Esophagus muscularis mucosa (tissue), 4 donors: ENCODE data around the gene CCDC194.

ENCODE experiments used
- EP300 ChIP-seq: sonication (generic); formaldehyde crosslinking; IDR thresholded peaks from one replicate; pipeline ENCODE4 v1.6.1; 2017; ENCODE audit warnings: antibody characterized with exemption
- POLR2A ChIP-seq: fragments of 450-650 bp; IDR thresholded peaks from one replicate; pipeline ENCODE4 v1.6.1; 2017; ENCODE audit warnings: antibody characterized with exemption, moderate library complexity, mild to moderate bottlenecking, low read depth
- POLR2AphosphoS5 ChIP-seq, 2 donors: sonication (generic); formaldehyde crosslinking; IDR thresholded peaks; one replicate each; pipeline ENCODE4 v1.6.1; 2017; ENCODE audit warnings: antibody characterized with exemption in 2 of 2
- TF ChIP-seq, protein P1 (sequence below), 3 experiments: fragments of 200-600 bp in 2 of 3; fragments of 450-650 bp in 1 of 3; sonication (generic) in 2 of 3; IDR thresholded peaks; one replicate each; pipeline ENCODE4 v1.5.1; 2017 to 2019; ENCODE audit warnings: antibody characterized with exemption in 3 of 3, mild to moderate bottlenecking in 2 of 3, moderate library complexity in 1 of 3

DNA sequence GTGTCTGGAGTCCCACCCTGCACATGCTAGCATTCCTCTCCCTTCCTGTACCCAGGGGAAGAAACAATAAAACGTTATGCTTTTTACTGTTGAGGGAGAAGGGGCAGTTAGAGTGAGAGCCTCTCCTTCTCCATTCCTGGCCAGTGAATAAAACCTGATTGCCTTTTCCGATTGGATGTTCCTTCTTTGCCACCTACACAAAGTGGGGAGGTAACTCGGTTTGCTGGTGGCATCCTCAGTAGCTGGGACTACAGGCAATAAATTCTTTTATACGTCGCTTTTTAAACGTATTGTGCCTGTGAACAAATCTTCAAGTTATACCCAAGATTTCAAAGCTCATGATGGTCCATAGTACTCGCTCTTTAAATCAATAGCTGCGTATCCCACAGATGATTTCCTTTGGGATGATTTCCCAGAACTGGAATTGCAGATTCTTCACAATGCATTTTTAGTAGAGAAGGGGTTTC is 25.2 kb upstream of the CCDC194 start:
- no peak for TF ChIP-seq EP300
- TF ChIP-seq, protein P1, sequence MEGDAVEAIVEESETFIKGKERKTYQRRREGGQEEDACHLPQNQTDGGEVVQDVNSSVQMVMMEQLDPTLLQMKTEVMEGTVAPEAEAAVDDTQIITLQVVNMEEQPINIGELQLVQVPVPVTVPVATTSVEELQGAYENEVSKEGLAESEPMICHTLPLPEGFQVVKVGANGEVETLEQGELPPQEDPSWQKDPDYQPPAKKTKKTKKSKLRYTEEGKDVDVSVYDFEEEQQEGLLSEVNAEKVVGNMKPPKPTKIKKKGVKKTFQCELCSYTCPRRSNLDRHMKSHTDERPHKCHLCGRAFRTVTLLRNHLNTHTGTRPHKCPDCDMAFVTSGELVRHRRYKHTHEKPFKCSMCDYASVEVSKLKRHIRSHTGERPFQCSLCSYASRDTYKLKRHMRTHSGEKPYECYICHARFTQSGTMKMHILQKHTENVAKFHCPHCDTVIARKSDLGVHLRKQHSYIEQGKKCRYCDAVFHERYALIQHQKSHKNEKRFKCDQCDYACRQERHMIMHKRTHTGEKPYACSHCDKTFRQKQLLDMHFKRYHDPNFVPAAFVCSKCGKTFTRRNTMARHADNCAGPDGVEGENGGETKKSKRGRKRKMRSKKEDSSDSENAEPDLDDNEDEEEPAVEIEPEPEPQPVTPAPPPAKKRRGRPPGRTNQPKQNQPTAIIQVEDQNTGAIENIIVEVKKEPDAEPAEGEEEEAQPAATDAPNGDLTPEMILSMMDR (IDR thresholded peaks at IDR 0.05): no peak
- TF ChIP-seq POLR2AphosphoS5 (IDR thresholded peaks at IDR 0.05): no peak
- no peak for TF ChIP-seq POLR2A
